GM12891 (cell line): ENCODE results near the gene TCF15.

Experiments used
- POLR2A ChIP-seq: IDR thresholded peaks from 2 replicates; pipeline ENCODE4 v1.6.1; 2011; ENCODE audit warnings: low read depth, low read length, control low read depth
- POLR2AphosphoS5 ChIP-seq: IDR thresholded peaks from 2 replicates; pipeline ENCODE4 v1.6.1; 2011; ENCODE audit warnings: low read depth, low read length, control low read depth
- SPI1 ChIP-seq: IDR thresholded peaks from 2 replicates; pipeline ENCODE4 v1.6.1; 2011; ENCODE audit warnings: low read depth, low read length, control low read depth
- TAF1 ChIP-seq: IDR thresholded peaks from 2 replicates; pipeline ENCODE4 v1.6.1; 2011; ENCODE audit warnings: low read depth, low read length, control low read depth

GRCh38 chr20:584161-584970, 25.7 kb downstream of the TCF15 start:
- TF ChIP-seq TAF1 (no peak), POLR2AphosphoS5 (no peak), POLR2A (no peak), SPI1 (no peak)
